HEK293T (cell line): ENCODE data around the gene CACTIN.

Experiments
- BHLHE40 ChIP-seq: fragments of 450-650 bp; IDR thresholded peaks from 2 replicates; pipeline ENCODE4 v1.6.1; 2016; ENCODE audit warnings: mild to moderate bottlenecking, moderate library complexity, borderline replicate concordance
- ELF4 ChIP-seq: fragments of 450-650 bp; IDR thresholded peaks from 2 replicates; pipeline ENCODE4 v1.6.1; 2017; ENCODE audit warnings: antibody characterized with exemption
- FOXK2 ChIP-seq: fragments of 450-650 bp; IDR thresholded peaks from 2 replicates; pipeline ENCODE4 v1.6.1; 2016; ENCODE audit warnings: mild to moderate bottlenecking
- HDGF ChIP-seq: fragments of 450-650 bp; IDR thresholded peaks from 2 replicates; pipeline ENCODE4 v1.6.1; 2017; ENCODE audit warnings: antibody characterized with exemption, borderline replicate concordance
- L3MBTL2 ChIP-seq: fragments of 450-650 bp; conservative IDR thresholded peaks from 2 replicates; pipeline ENCODE4 v1.6.1; 2016; ENCODE audit warnings: mild to moderate bottlenecking
- LEF1 ChIP-seq: fragments of 450-650 bp; IDR thresholded peaks from 2 replicates; pipeline ENCODE4 v1.6.1; 2017; ENCODE audit warnings: mild to moderate bottlenecking, borderline replicate concordance
- PKNOX1 ChIP-seq: fragments of 450-650 bp; IDR thresholded peaks from 2 replicates; pipeline ENCODE4 v1.6.1; 2016
- SP1 ChIP-seq: fragments of 450-650 bp; IDR thresholded peaks from 2 replicates; pipeline ENCODE4 v1.6.1; 2017
- SUZ12 ChIP-seq: fragments of 450-650 bp; IDR thresholded peaks from 2 replicates; pipeline ENCODE4 v1.6.1; 2016; ENCODE audit warnings: mild to moderate bottlenecking
- ZNF384 ChIP-seq: fragments of 450-650 bp; IDR thresholded peaks from 2 replicates; pipeline ENCODE4 v1.6.1; 2016

- no peak for TF ChIP-seq PKNOX1
- no peak for TF ChIP-seq ELF4
- TF ChIP-seq SUZ12: no peak
- no peak for TF ChIP-seq FOXK2
- no peak for TF ChIP-seq ZNF384
- TF ChIP-seq SP1: no peak
- no peak for TF ChIP-seq L3MBTL2
- no peak for TF ChIP-seq LEF1
- TF ChIP-seq BHLHE40: no peak
- no peak for TF ChIP-seq HDGF
These were observed 56.0 kb downstream of the CACTIN start for GRCh38 chr19:3570606-3571011.
